Panc1 (cell line): ENCODE results near the gene ZNF169.

Experiments
- POLR2AphosphoS5 ChIP-seq: IDR thresholded peaks from 2 replicates; pipeline ENCODE4 v1.6.1; 2012; ENCODE audit warnings: mild to moderate bottlenecking, low read depth, low read length, moderate library complexity
- SIN3A ChIP-seq: IDR thresholded peaks from 2 replicates; pipeline ENCODE4 v1.6.1; 2012; ENCODE audit warnings: low read depth, mild to moderate bottlenecking, low read length, moderate library complexity, borderline replicate concordance; ENCODE audit not compliant: insufficient read depth
- TCF7L2 ChIP-seq: IDR thresholded peaks from 2 replicates; pipeline ENCODE4 v1.6.1; 2011; ENCODE audit warnings: mild to moderate bottlenecking, low read depth, low read length, inconsistent platforms
- TF ChIP-seq, protein P1 (sequence below): fragments of 450-650 bp; IDR thresholded peaks from 2 replicates; pipeline ENCODE4 v1.5.1; 2017; ENCODE audit warnings: mild to moderate bottlenecking
- TF ChIP-seq, protein P2 (sequence below), 2 experiments: IDR thresholded peaks; 2 replicates each; pipeline ENCODE4 v1.6.1; 2011 to 2012; ENCODE audit warnings: low read depth in 2 of 2, control low read depth in 1 of 2, low read length in 1 of 2, mild to moderate bottlenecking in 1 of 2, moderate library complexity in 1 of 2; ENCODE audit not compliant: insufficient read depth in 1 of 2

DNA sequence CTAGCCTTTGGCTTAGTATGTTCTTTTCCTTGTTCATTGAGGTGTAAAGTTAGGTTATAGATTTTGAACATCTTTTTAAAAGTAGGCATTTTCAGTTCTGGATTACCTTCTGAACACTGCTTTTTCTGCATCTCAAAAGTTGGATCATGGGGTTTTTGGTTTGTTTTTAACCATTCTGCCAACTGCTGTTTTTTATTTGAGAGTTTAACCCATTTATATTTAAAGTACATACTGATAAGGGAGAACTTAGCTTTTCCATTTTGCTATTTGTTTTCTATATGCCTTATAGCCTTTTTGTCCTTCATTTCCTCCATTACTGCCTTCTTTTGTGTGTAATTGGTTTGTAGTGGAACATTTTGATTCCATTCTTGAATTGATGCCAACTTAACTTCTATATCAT, 30.5 kb upstream of the ZNF169 start:
- TF ChIP-seq, protein P1, sequence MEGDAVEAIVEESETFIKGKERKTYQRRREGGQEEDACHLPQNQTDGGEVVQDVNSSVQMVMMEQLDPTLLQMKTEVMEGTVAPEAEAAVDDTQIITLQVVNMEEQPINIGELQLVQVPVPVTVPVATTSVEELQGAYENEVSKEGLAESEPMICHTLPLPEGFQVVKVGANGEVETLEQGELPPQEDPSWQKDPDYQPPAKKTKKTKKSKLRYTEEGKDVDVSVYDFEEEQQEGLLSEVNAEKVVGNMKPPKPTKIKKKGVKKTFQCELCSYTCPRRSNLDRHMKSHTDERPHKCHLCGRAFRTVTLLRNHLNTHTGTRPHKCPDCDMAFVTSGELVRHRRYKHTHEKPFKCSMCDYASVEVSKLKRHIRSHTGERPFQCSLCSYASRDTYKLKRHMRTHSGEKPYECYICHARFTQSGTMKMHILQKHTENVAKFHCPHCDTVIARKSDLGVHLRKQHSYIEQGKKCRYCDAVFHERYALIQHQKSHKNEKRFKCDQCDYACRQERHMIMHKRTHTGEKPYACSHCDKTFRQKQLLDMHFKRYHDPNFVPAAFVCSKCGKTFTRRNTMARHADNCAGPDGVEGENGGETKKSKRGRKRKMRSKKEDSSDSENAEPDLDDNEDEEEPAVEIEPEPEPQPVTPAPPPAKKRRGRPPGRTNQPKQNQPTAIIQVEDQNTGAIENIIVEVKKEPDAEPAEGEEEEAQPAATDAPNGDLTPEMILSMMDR = no peak
- TF ChIP-seq POLR2AphosphoS5 = no peak
- TF ChIP-seq SIN3A = no peak
- TF ChIP-seq TCF7L2 = no peak
- TF ChIP-seq, protein P2, sequence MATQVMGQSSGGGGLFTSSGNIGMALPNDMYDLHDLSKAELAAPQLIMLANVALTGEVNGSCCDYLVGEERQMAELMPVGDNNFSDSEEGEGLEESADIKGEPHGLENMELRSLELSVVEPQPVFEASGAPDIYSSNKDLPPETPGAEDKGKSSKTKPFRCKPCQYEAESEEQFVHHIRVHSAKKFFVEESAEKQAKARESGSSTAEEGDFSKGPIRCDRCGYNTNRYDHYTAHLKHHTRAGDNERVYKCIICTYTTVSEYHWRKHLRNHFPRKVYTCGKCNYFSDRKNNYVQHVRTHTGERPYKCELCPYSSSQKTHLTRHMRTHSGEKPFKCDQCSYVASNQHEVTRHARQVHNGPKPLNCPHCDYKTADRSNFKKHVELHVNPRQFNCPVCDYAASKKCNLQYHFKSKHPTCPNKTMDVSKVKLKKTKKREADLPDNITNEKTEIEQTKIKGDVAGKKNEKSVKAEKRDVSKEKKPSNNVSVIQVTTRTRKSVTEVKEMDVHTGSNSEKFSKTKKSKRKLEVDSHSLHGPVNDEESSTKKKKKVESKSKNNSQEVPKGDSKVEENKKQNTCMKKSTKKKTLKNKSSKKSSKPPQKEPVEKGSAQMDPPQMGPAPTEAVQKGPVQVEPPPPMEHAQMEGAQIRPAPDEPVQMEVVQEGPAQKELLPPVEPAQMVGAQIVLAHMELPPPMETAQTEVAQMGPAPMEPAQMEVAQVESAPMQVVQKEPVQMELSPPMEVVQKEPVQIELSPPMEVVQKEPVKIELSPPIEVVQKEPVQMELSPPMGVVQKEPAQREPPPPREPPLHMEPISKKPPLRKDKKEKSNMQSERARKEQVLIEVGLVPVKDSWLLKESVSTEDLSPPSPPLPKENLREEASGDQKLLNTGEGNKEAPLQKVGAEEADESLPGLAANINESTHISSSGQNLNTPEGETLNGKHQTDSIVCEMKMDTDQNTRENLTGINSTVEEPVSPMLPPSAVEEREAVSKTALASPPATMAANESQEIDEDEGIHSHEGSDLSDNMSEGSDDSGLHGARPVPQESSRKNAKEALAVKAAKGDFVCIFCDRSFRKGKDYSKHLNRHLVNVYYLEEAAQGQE (IDR thresholded peaks at IDR 0.05; ENCODE audit: insufficient read depth in 1 of 2, low read depth in 2 of 2, low read length in 1 of 2) = no peak
